HG03196 (cell line): ENCODE results near the gene PRKCH.

ENCODE experiments used
- ATAC-seq: cut with Tn5 transposase; IDR thresholded peaks from one replicate; pipeline ENCODE4 v1.9.1; 2021; ENCODE audit not compliant: unreplicated experiment

PRKCH gene

DNA sequence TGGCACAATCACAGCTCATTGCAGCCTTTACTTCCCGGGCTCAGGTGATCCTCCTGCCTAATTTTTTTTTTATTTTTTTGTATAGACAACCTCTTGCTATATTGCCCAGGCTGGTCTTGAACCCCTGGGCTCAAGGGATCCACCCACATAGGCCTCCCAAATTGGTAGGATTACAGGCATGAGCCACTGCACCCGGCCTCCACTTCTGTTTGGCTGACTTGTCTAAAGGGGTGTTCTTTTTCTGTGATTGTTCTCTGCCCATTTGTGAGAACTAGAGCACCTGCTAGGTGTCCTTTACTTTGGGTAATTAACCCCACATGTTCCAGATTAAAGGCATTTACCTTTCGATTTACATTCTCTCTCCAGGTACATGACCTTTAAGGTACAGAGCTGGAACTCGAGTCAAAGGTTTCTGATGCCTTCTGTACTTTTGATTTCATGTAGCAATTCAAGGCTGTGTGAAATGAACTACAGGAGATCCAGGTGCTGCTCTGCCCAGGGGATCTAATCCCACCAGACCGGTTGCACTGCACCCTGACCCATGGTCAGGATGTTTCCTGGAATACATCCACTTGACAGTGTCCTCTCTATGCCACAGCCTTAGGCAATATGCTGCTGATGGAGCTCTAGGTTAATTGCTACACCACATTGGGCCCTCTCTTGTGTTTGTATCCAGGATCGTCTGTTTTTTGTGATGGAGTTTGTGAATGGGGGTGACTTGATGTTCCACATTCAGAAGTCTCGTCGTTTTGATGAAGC is 163.6 kb downstream of the PRKCH start:
- ATAC-seq, result no peak

DNA sequence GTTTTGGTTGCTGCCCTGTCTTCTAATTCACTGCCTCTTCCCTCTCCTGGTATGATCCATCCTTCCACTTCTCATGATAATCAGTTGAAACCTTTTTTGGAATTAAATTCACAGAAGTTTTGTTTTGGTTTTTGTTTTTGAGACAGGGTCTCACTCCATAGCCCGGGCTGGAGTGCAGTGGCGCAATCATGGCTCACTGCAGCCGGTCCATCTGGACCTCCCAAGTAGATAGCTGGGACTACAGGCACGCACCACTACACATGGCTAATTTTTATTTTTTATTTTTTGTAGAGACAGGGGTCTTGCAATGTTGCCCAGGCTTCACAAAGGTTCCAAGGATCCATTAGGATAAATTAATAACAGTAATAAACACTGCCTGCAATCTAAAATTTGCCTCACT is 164.3 kb downstream of the PRKCH start:
- no peak for ATAC-seq

DNA sequence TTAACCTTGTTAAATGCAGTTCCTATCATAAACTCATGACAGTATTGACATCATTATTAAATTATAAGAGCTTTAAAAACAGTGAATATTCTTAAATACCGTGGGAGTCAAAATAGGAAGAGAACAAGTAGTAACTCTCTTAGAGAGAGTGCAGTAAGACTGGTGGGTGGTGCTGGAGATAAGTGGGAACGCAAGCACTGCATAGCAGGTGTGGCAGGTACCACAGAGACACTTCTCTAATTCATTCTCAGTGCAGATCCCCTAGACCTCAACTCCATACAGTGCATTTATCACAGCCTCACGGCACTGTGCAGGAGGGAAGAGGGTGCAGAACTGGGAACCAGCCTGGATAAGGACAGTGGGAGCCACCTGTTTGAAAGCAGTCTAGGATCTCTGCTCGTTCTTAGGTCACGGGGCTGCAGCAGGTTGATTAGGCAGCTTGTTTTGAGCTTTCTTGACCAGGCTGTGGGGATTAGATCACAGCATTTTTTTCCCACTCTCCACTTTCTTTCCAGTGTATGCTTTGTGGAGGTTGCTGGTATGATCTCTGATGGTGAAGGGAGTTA is 165.6 kb downstream of the PRKCH start:
- ATAC-seq, result no peak

GRCh38 chr14:61488417-61489401 is 167.3 kb downstream of the PRKCH start:
- ATAC-seq, result no peak

DNA sequence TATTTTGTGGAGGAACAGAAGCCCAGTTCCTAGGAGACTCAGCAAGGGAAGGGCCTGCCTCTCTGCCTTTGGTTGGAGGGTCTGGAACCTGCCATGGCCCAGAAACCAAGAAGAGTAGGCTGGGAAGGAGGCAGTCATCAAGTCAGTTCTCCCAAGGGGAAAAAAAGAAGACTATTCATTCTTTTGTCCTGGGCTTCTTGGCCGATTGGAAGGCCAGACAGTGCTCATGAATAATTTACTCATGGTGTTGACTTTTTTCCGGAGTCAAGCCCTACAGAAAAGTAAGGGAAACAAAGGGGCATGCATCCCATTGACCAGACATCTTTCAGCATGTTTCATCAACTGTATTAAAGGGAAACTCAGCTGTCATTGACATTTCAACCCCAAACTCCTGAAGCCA is 168.1 kb downstream of the PRKCH start:
- ATAC-seq, result no peak

DNA sequence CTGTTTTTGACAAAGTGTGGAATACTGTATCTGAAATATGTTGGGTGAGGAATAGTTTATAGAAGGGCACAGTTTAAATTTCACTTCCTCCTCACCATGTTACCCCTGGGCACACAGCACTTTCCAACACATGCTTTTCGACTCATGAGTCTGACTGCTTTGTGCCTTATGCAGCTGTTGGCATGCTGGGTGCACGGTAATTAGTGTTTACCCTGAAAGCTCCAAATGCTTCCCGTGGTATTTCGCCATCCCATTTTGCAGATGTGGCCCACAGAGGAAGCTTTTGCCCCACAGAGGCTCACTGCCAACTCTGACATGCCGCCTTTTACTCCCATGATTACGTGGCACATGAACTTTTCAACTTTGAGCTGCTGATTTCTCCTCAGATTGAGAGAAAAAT is 168.6 kb downstream of the PRKCH start:
- ATAC-seq, result no peak

- no peak for ATAC-seq
Observed at GRCh38 chr14:61491224-61491623, 169.8 kb downstream of the PRKCH start.

GRCh38 chr14:61491876-61492434 is 170.6 kb downstream of the PRKCH start:
- no peak for ATAC-seq

DNA sequence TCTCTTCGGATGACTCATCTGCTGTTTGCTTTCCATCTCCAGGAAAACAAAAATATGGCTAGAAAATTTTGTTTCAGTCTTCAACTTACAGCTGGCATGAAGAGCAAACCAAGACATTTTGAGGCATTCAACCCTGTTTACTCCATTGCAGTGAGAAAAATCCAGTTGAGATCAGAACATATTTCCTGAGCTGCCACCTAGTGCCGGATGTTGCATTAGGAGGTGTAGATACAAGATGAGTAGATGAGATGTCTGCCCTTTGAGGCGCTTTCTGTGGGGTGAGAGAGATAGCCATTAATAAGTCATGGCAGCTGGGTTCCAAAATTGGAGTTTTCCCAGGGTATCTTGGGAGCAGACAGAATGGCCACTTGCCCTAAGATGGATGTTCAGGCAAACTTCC is 171.1 kb downstream of the PRKCH start:
- no peak for ATAC-seq

DNA sequence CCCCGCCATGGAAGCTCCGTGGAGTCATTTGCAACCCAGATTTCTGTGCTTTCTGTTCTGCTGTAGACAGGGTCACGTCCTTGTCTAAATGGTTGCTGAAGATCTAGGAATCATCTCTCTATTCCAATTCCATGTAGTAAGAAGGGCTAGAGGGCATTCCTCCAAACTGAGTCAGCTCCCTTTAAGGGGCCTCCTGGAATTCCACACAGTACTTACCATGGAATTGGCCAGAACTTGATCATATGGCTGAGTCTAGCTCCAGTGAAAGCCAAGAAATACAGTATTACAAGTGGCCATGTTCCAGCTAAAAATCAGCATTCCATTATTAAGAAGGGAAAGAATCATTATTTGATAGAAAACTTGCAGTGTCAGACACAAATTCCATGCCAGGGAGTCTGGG is 171.9 kb downstream of the PRKCH start:
- no peak for ATAC-seq

GRCh38 chr14:61494018-61494417 is 172.6 kb downstream of the PRKCH start:
- no peak for ATAC-seq

DNA sequence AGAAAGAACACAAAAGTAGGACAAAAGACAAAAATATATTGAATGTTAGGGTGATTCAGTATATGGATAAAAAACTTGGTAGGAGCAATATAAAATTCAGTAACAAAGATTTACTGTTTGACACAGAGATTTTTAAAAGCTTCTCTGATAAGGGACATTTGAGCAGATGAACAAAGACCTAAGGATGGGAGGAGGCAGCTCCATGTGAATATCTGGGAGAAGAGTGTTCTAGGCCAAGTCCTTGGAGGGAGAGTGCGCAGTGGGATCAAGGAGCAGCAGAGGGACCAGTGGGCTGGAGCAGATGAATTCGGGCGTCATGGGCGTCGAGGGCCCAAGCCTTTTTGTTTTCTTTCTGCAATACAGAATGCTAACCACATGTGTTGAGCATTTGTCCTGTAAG is 174.4 kb downstream of the PRKCH start:
- ATAC-seq, result no peak

DNA sequence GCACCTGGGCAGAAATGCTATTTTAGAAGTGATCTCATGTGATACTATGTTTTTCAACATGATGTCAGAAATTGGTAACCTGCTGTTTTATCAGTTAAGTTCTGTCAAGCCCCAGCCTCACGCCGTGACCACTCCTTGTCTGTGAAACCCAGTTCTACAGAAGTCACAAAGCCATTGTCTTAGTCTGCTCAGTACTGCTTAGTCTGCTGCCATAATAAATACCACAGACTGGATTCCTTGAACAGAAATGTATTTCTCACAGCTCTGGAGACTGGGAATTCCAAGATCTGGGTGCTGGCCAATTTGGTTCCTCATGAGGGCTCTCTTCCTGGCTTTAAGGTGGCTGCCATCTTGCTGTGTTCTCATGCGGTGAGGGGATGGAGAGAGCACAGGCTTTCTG is 176.9 kb downstream of the PRKCH start:
- ATAC-seq, result no peak

DNA sequence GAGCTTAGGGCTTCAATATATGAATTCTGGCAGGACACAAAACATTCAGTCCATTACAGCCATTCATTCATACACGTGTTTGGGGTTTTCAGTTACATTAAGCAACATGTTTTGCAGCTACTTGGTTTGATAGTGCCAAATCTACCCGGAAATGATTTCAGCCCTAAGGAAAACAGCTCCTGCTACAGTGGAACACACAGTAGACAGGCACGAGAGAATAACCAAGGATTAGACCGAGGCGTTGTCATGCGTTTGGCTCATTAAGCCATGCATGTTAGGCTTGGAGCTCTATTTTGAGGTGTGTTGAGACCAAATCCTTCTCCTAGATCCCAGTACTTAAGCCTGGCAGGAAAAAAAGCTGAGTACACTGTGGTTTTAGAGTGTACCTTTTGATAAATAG is 177.4 kb downstream of the PRKCH start:
- ATAC-seq, result no peak

- no peak for ATAC-seq
Observed at GRCh38 chr14:61499991-61500390, 178.6 kb downstream of the PRKCH start.

DNA sequence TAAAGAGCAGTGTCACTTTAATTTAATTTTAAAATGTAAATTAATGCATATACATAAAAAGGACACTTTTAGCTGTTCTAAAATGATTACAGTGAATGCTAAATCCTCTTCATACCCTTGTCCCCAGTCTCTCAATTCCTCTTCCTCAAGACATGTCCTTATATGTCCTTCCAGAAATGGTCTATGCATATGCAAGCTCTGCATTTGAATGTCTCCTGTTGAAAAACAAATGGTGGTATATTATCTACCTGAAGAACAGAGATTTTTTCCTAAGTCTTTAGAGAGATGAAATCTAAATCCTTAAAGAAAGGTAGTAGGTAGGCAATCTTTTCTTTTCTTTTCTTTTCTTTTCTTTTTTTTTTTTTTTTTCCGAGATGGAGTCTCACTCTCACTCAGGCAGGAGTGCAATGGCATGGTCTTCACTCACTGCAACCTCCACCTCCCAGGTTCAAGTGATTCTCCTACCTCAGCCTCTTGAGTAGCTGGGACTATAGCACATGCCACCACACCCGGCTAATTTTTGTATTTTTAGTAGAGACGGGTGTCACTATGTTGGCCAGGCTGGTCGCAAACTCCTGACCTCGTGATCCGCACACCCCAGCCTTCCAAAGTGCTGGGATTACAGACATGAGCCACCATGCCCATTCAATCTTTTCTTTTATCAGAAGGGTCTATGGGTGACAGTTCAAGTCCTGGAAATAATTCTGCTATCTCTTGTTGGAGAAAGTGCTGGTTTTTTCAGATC is 180.5 kb downstream of the PRKCH start:
- no peak for ATAC-seq

DNA sequence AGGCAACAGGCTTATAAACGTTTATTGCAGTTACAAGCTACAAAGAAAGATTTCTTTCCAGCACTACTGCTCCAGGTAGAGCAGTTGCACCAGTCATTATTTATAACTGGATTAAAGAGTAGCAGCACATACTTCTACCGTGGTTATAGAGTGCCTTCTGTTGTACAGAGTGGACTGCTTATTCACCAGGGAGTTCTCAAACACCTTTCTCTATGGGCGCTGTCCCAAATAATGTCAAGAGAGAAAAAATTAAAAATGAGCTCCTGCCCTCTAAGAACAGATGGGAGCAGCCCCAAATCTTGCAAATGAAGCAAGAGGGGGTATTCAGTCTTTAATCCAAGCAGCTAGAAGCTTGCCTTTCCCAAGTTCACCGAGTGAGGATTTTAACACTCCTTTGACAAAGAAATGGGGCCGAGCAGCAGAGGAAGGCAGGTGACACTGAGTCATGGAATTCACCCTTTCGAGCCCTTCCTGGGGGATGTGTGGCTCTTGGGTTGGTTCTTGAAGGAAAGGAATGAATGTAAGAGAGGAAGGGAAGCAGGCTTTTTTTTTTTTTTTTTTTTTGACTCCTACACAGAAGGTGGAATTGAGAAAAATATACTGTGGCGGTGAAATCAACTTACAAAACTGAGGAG is 181.2 kb downstream of the PRKCH start:
- peak; percentile 23 for ATAC-seq

DNA sequence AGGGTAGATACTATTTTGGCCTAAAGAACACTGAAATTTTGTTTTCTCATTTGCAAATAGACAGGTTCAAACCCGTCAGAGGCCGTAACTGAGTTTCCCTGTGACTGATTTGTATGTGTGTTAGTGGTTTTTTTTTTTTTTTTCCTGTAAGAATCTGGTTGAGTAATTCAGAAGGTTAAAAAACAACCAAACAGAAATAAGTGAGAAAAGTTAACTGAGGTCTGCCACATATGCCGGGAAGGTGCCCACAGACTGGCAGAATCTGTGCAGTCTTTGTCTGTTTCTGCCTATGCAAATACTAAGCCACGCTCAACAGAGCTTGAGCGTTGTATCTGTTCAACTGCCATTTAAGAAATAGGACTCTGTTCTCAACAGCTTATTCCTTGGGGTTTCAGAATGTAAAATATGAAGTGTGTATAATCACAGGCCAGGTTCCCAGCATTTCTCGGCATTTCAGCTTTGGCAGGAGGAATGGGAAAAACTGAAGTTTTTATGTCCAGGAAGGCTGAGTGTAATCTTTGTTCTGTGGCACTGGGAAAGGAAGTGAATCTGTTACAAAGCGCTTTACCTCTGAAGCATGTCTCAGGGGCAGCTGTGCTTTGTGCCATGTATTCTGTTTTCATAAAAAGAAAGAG is 181.9 kb downstream of the PRKCH start:
- peak; percentile 87 for ATAC-seq

GRCh38 chr14:61504901-61505300 is 183.5 kb downstream of the PRKCH start:
- ATAC-seq, result no peak
